ENCODE results near the gene OTX1.
A peak's percentile ranks its signal among the peaks of the same experiment; 100 is the strongest.

GRCh38 chr2:63058144-63058920 lies 7.7 kb downstream of the OTX1 start:
- TF ChIP-seq RAD21 (IDR thresholded peaks at IDR 0.05; ENCODE audit: low read length) (no peak), EZH2phosphoT487 (IDR thresholded peaks at IDR 0.05; ENCODE audit: borderline replicate concordance, low read depth) (no peak), TEAD4 (IDR thresholded peaks at IDR 0.05; ENCODE audit: borderline replicate concordance, insufficient read depth) (no peak), GATA2 (CRISPR knock-in tag; IDR thresholded peaks at IDR 0.05) (no peak), CTCF (IDR thresholded peaks at IDR 0.05) (no peak), CHD2 (IDR thresholded peaks at IDR 0.05; ENCODE audit: low read length, partially characterized antibody) (no peak), EP300 (IDR thresholded peaks at IDR 0.05; ENCODE audit: borderline replicate concordance in 1 of 2, low read depth in 1 of 2, low read length in 1 of 2) (no peak), MAX (IDR thresholded peaks at IDR 0.05; ENCODE audit: low read depth) (peak; percentile 28; the same call in 1 of the 2 replicates), NFIC (IDR thresholded peaks at IDR 0.05; ENCODE audit: borderline replicate concordance) (no peak), RXRA (IDR thresholded peaks at IDR 0.05; ENCODE audit: borderline replicate concordance, low read depth) (no peak), GABPA (IDR thresholded peaks at IDR 0.05; ENCODE audit: low read depth) (no peak), RFX5 (IDR thresholded peaks at IDR 0.05; ENCODE audit: low read length) (no peak)
